B cell (primary cell): Measurements from ENCODE around the gene SGSM1. TPM values are rescaled to one million over a fixed set of nuclear protein-coding genes. Genes with fewer than 3 reads are reported as not detected.

ENCODE experiments used
- ATAC-seq: fragments of 200-7000 bp; cut with Tn5 transposase; one replicate; pipeline ENCODE4 v1.10.0; 2021; ENCODE audit warnings: low read depth, mild to moderate bottlenecking, moderate number of reproducible peaks, moderate library complexity
- CTCF ChIA-PET: fragments of 350-600 bp; sonication (Branson Sonifier 250); formaldehyde crosslinking; loops from one replicate; lab custom pipeline; 2021; ENCODE audit warnings: antibody characterized with exemption, inconsistent platforms; lab: Charles Lee
- POLR2A ChIA-PET: fragments of 350-600 bp; sonication (Branson Sonifier 250); formaldehyde crosslinking; loops from one replicate; lab custom pipeline; 2021; ENCODE audit warnings: antibody characterized with exemption; lab: Charles Lee
- DNase-seq: peaks from one replicate; pipeline ENCODE4 v3.0.0; 2013
- H2AFZ ChIP-seq: 2 replicates; pipeline ENCODE4 v1.6.1; 2012; ENCODE audit warnings: mild to moderate bottlenecking, low read depth, low read length; ENCODE audit not compliant: insufficient read depth, poor library complexity, severe bottlenecking
- H3K27ac ChIP-seq, 2 donors: 1 replicate in 1 of 2; 2 replicates in 1 of 2; pipeline ENCODE4 v1.5.1; 2012 to 2013; ENCODE audit warnings: low read length in 2 of 2, mild to moderate bottlenecking in 2 of 2, moderate library complexity in 1 of 2
- H3K27me3 ChIP-seq, 4 experiments: fragments of 200-600 bp in 1 of 4; sonication (generic) in 1 of 4; replicated peaks in 1 of 4; 1 replicate in 2 of 4; 2 replicates in 2 of 4; pipeline versions ENCODE4 v1.6.1 to v1.7.0; 2013 to 2016; ENCODE audit warnings: low read length in 3 of 4, mild to moderate bottlenecking in 2 of 4, mixed read lengths in 1 of 4, moderate library complexity in 1 of 4; ENCODE audit not compliant: insufficient read depth in 4 of 4, control insufficient read depth in 3 of 4; ENCODE audit errors: control extremely low read depth in 1 of 4
- H3K36me3 ChIP-seq, 2 experiments: replicated peaks in 1 of 2; 1 replicate in 1 of 2; 2 replicates in 1 of 2; pipeline versions ENCODE4 v1.6.1 to v1.7.1; 2013; ENCODE audit warnings: low read length in 1 of 2; ENCODE audit not compliant: insufficient read depth in 2 of 2, control insufficient read depth in 1 of 2; ENCODE audit errors: control extremely low read depth in 1 of 2, extremely low read depth in 1 of 2
- H3K4me1 ChIP-seq, 2 donors: fragments of 200-600 bp in 1 of 2; sonication (generic) in 1 of 2; 1 replicate in 1 of 2; 2 replicates in 1 of 2; pipeline versions ENCODE4 v1.5.1 to v1.6.1; 2013 to 2017; ENCODE audit warnings: low read length in 2 of 2; ENCODE audit not compliant: control insufficient read depth in 2 of 2, insufficient read depth in 2 of 2
- H3K4me2 ChIP-seq: replicated peaks from 2 replicates; pipeline ENCODE3; 2012; ENCODE audit warnings: mild to moderate bottlenecking, low read depth, low read length; ENCODE audit not compliant: poor library complexity, severe bottlenecking
- H3K4me3 ChIP-seq, 5 experiments: fragments of 200-600 bp in 1 of 5; sonication (generic) in 1 of 5; 1 replicate in 3 of 5; 2 replicates in 2 of 5; pipeline versions ENCODE4 v1.5.1 to v1.7.0; 2011 to 2016; ENCODE audit warnings: low read length in 4 of 5, mild to moderate bottlenecking in 4 of 5, low read depth in 2 of 5, control low read depth in 1 of 5, moderate library complexity in 1 of 5; ENCODE audit not compliant: insufficient read depth in 1 of 5; ENCODE audit errors: control extremely low read depth in 1 of 5, extremely low read depth in 1 of 5
- H3K79me2 ChIP-seq: fragments of 200-600 bp; sonication (generic); one replicate; pipeline ENCODE4 v1.6.0; 2016; ENCODE audit warnings: low read length; ENCODE audit not compliant: control insufficient read depth, insufficient read depth
- H3K9ac ChIP-seq: fragments of 200-600 bp; sonication (generic); 2 replicates; pipeline ENCODE4 v1.6.1; 2017; ENCODE audit warnings: mild to moderate bottlenecking, low read length, moderate library complexity
- H3K9me3 ChIP-seq, 3 donors: one replicate each; pipeline versions ENCODE4 v1.6.1 to v1.7.1; 2013; ENCODE audit warnings: low read length in 2 of 3; ENCODE audit not compliant: control insufficient read depth in 2 of 3, insufficient read depth in 1 of 3; ENCODE audit errors: control extremely low read depth in 1 of 3
- H4K20me1 ChIP-seq: 2 replicates; pipeline ENCODE4 v1.6.0; 2012; ENCODE audit warnings: mild to moderate bottlenecking, low read length; ENCODE audit not compliant: insufficient read depth, control insufficient read depth, poor library complexity, severe bottlenecking
- H3K27ac Mint-ChIP-seq: one replicate; pipeline ENCODE4 v1.8.0; 2021; ENCODE audit warnings: mixed read lengths
- H3K27me3 Mint-ChIP-seq: one replicate; pipeline ENCODE4 v1.8.0; 2021; ENCODE audit warnings: mixed read lengths
- H3K4me1 Mint-ChIP-seq: one replicate; pipeline ENCODE4 v1.8.0; 2021; ENCODE audit warnings: mixed read lengths
- H3K4me3 Mint-ChIP-seq: one replicate; pipeline ENCODE4 v1.8.0; 2021; ENCODE audit warnings: mixed read lengths
- H3K9me3 Mint-ChIP-seq: one replicate; pipeline ENCODE4 v1.8.0; 2022; ENCODE audit warnings: mixed read lengths; ENCODE audit not compliant: insufficient read depth
- EZH2 ChIP-seq: IDR thresholded peaks from 2 replicates; pipeline ENCODE4 v1.6.1; 2012; ENCODE audit warnings: borderline replicate concordance, low read depth, mild to moderate bottlenecking, moderate library complexity, low read length; ENCODE audit not compliant: insufficient read depth, poor library complexity, severe bottlenecking
- WGBS: methylation state at CpG from one replicate; pipeline ENCODE4 v1.1.5; 2013; ENCODE audit warnings: missing lambda C conversion rate; ENCODE audit not compliant: insufficient coverage; 5-methylcytosine and 5-hydroxymethylcytosine counted together
- intact Hi-C: fragments of 100-400 bp; cut with micrococcal nuclease; formaldehyde crosslinking; loops from one replicate; pipeline ENCODE4 v1.10.0; 2022
- polyA plus RNA-seq: library from polyadenylated mRNA; depleted of rRNA; stranded (reverse); fragments of >200 nt; gene quantifications from 2 replicates; pipeline ENCODE4 v1.2.3, GENCODE V29; 2012
- total RNA-seq, 2 donors: library from RNA; stranded (reverse); fragments of 120-200 nt in 1 of 2; gene quantifications; 1 replicate in 1 of 2; 2 replicates in 1 of 2; pipeline versions ENCODE4 v1.2.3 to v1.2.4, GENCODE V29; 2013 to 2022
- TF ChIP-seq, protein P1 (sequence below): fragments of 200-600 bp; IDR thresholded peaks from one replicate; pipeline ENCODE4 v1.8.0; 2022; ENCODE audit warnings: antibody characterized with exemption, mild to moderate bottlenecking

The SGSM1 gene
- total and polyA plus RNA-seq, 2 donors (not counting 1 experiment from before 2014, with no cell fraction given): 0.91 to 1.3 TPM

- ATAC-seq: no peak
- H3K9ac ChIP-seq: no peak overlapping the region
- ChIA-PET POLR2A (no interaction called here), CTCF (interaction anchor here (0.6 to 3.0 kb wide), 10 partner anchors 10 to 430 kb away, joined by 3 to 17 read pairs (median 4); no protein-coding TSS in a partner anchor)
- Mint-ChIP-seq H3K9me3 (no peaks in the 10 kb centered on the region), H3K27ac (no peak overlapping the region), H3K4me1 (peaks cover 3% of the 10 kb centered on the region), H3K27me3 (peaks cover 20% of the 10 kb centered on the region), H3K4me3 (no peak overlapping the region)
- no peak overlapping the region for H3K4me3 ChIP-seq
- no peak overlapping the region for H3K27ac ChIP-seq
- TF ChIP-seq, protein P1, sequence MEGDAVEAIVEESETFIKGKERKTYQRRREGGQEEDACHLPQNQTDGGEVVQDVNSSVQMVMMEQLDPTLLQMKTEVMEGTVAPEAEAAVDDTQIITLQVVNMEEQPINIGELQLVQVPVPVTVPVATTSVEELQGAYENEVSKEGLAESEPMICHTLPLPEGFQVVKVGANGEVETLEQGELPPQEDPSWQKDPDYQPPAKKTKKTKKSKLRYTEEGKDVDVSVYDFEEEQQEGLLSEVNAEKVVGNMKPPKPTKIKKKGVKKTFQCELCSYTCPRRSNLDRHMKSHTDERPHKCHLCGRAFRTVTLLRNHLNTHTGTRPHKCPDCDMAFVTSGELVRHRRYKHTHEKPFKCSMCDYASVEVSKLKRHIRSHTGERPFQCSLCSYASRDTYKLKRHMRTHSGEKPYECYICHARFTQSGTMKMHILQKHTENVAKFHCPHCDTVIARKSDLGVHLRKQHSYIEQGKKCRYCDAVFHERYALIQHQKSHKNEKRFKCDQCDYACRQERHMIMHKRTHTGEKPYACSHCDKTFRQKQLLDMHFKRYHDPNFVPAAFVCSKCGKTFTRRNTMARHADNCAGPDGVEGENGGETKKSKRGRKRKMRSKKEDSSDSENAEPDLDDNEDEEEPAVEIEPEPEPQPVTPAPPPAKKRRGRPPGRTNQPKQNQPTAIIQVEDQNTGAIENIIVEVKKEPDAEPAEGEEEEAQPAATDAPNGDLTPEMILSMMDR: peak; percentile 97
- no peak for TF ChIP-seq EZH2
- H3K27me3 ChIP-seq: peaks cover 0 to 4% (median 2%) of the 10 kb centered on the region in 4 experiments
- peaks cover 0 to 4% of the 10 kb centered on the region in 2 donors for H3K4me1 ChIP-seq
- intact Hi-C loops: loop anchor here (10.0 kb wide), 1 partner anchor 803 kb away; no protein-coding TSS in a partner anchor
- WGBS: 71% methylated on average over 4 of the region's 12 CpGs
- no peak overlapping the region for H3K4me2 ChIP-seq
- H3K79me2 ChIP-seq: no peaks in the 10 kb centered on the region
- H3K9me3 ChIP-seq: no peaks in the 10 kb centered on the region
- no peaks in the 10 kb centered on the region for H3K36me3 ChIP-seq
- no peaks in the 10 kb centered on the region for H4K20me1 ChIP-seq
- peak; percentile 66 for DNase-seq
- no peak overlapping the region for H2AFZ ChIP-seq
Observed at GRCh38 chr22:24758164-24758799, 47.7 kb upstream of the SGSM1 start.

- TF ChIP-seq, protein P1: no peak
- no peak for TF ChIP-seq EZH2
- Histone ChIP-seq H3K4me3 (no peak overlapping the region), H3K9me3 (no peaks in the 10 kb centered on the region), H3K4me2 (no peak overlapping the region), H3K27me3 (peaks cover 0 to 4% (median 2%) of the 10 kb centered on the region in 4 experiments), H4K20me1 (no peaks in the 10 kb centered on the region), H3K9ac (no peak overlapping the region), H3K36me3 (no peaks in the 10 kb centered on the region), H3K4me1 (no peaks in the 10 kb centered on the region), H2AFZ (no peak overlapping the region), H3K79me2 (no peaks in the 10 kb centered on the region), H3K27ac (no peak overlapping the region)
- ChIA-PET POLR2A (no interaction called here), CTCF (interaction anchor here (0.6 to 3.0 kb wide), 6 partner anchors 9 to 432 kb away, joined by 3 to 17 read pairs (median 4); partner anchors contain the start of gene SNRPD3)
- no peaks in the 10 kb centered on the region for H3K4me1 Mint-ChIP-seq
- DNase-seq (no peak), ATAC-seq (no peak)
- no peak overlapping the region for H3K4me3 Mint-ChIP-seq
- 71% methylated on average over 2 of the region's 6 CpGs for WGBS
- H3K27ac Mint-ChIP-seq: no peak overlapping the region
- intact Hi-C loops: loop anchor here (10.0 kb wide), 1 partner anchor 805 kb away; no protein-coding TSS in a partner anchor
- H3K27me3 Mint-ChIP-seq: peaks cover 19% of the 10 kb centered on the region
- no peaks in the 10 kb centered on the region for H3K9me3 Mint-ChIP-seq
Observed at GRCh38 chr22:24759765-24760164, 46.2 kb upstream of the SGSM1 start.
